ENCODE results near the gene KLF3. TPM values are rescaled to one million over a fixed set of nuclear protein-coding genes. Genes with fewer than 3 reads are reported as not detected.
A peak's percentile ranks its signal among the peaks of the same experiment; 100 is the strongest.

Gene KLF3
- total RNA-seq, 1 experiment from 2014 or later: 37.5 TPM

- DNase-seq: peak in 1 of 2 experiments; percentile 82
- peaks cover 42% of the 10 kb centered on the region for H3F3A ChIP-seq (ENCODE audit: insufficient read depth, low read depth)
- intact Hi-C loops (cut with micrococcal nuclease; ENCODE audit: unreplicated experiment): no loop called here
- peaks cover 96% of the 10 kb centered on the region for H3K79me2 ChIP-seq (ENCODE audit: low read depth)
- H3K36me3 ChIP-seq (ENCODE audit: low read depth): peaks cover 64% of the 10 kb centered on the region
- H2AFZ ChIP-seq: no peak overlapping the region
- H3K4me2 ChIP-seq: peak overlapping the region; percentile 27
- H4K20me1 ChIP-seq (ENCODE audit: insufficient read depth): peaks cover 29% of the 10 kb centered on the region
- no peaks in the 10 kb centered on the region for H3K27me3 ChIP-seq (ENCODE audit: insufficient read depth, low read depth)
- peak overlapping the region; percentile 61 for H3K27ac ChIP-seq
- no peak for TF ChIP-seq EZH2 (IDR thresholded peaks at IDR 0.05; ENCODE audit: low read depth)
- no peak for TF ChIP-seq CTCF (conservative IDR thresholded peaks at IDR 0.05)
- ChIA-PET POLR2A (ENCODE audit: unreplicated experiment) (no interaction called here), CTCF (interaction anchor here (0.6 to 0.8 kb wide), 3 partner anchors 18 to 368 kb away, joined by 3 to 4 read pairs (median 3); no protein-coding TSS in a partner anchor)
- no peaks in the 10 kb centered on the region for H3K9me3 ChIP-seq (ENCODE audit: insufficient read depth, low read depth)
- peaks cover 22% of the 10 kb centered on the region for H3K4me1 ChIP-seq (replicated peaks; ENCODE audit: insufficient read depth)
- no TSS peak for BruUV-seq (replicated peaks)
- no peaks in the 10 kb centered on the region for H3K9me2 ChIP-seq (ENCODE audit: insufficient read depth)
- no peak overlapping the region for H3K4me3 ChIP-seq
Observed at GRCh38 chr4:38687571-38688011, 23.6 kb downstream of the KLF3 start.

DNA sequence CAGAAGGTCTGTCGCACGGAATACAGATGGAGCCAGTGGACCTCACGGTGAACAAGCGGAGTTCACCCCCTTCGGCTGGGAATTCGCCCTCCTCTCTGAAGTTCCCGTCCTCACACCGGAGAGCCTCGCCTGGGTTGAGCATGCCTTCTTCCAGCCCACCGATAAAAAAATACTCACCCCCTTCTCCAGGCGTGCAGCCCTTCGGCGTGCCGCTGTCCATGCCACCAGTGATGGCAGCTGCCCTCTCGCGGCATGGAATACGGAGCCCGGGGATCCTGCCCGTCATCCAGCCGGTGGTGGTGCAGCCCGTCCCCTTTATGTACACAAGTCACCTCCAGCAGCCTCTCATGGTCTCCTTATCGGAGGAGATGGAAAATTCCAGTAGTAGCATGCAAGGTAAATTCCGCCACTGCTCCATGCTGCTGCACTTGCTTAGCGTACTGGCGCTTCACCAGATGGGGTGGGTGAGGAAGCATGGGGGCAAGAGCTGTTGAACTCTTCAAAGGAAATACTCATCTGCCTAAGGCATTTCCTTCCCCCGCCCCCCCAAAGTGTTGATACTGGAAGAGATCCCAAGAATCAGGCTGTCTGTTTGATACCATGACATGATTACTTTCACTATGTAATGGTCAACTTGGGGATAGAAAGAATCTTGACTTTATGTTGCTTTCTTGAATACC is 24.8 kb downstream of the KLF3 start:
- TF ChIP-seq CTCF (conservative IDR thresholded peaks at IDR 0.05): no peak
- TF ChIP-seq EZH2 (IDR thresholded peaks at IDR 0.05; ENCODE audit: low read depth): no peak
- H3K4me2 ChIP-seq: no peak overlapping the region
- no TSS peak for BruUV-seq (replicated peaks)
- no peak overlapping the region for H3K27ac ChIP-seq
- peaks cover 28% of the 10 kb centered on the region for H4K20me1 ChIP-seq (ENCODE audit: insufficient read depth)
- no peaks in the 10 kb centered on the region for H3K9me2 ChIP-seq (ENCODE audit: insufficient read depth)
- CTCF ChIA-PET: no interaction called here
- H3K9me3 ChIP-seq (ENCODE audit: insufficient read depth, low read depth): no peaks in the 10 kb centered on the region
- H2AFZ ChIP-seq: no peak overlapping the region
- POLR2A ChIA-PET (ENCODE audit: unreplicated experiment): no interaction called here
- H3F3A ChIP-seq (ENCODE audit: insufficient read depth, low read depth): peaks cover 43% of the 10 kb centered on the region
- no peaks in the 10 kb centered on the region for H3K27me3 ChIP-seq (ENCODE audit: insufficient read depth, low read depth)
- peaks cover 87% of the 10 kb centered on the region for H3K79me2 ChIP-seq (ENCODE audit: low read depth)
- no peak overlapping the region for H3K4me3 ChIP-seq
- peaks cover 66% of the 10 kb centered on the region for H3K36me3 ChIP-seq (ENCODE audit: low read depth)
- peaks cover 22% of the 10 kb centered on the region for H3K4me1 ChIP-seq (replicated peaks; ENCODE audit: insufficient read depth)
- intact Hi-C loops (cut with micrococcal nuclease; ENCODE audit: unreplicated experiment): no loop called here
- no peak for DNase-seq

- ChIA-PET CTCF (no interaction called here), POLR2A (ENCODE audit: unreplicated experiment) (interaction anchor here (0.6 kb wide), 1 partner anchor 72 kb away, joined by 6 read pairs; no protein-coding TSS in a partner anchor)
- peaks cover 82% of the 10 kb centered on the region for H3K36me3 ChIP-seq (ENCODE audit: low read depth)
- no peak overlapping the region for H3K27ac ChIP-seq
- H3K79me2 ChIP-seq (ENCODE audit: low read depth): peaks cover 68% of the 10 kb centered on the region
- H3K9me3 ChIP-seq (ENCODE audit: insufficient read depth, low read depth): no peaks in the 10 kb centered on the region
- H3K27me3 ChIP-seq (ENCODE audit: insufficient read depth, low read depth): no peaks in the 10 kb centered on the region
- H3K4me3 ChIP-seq: no peak overlapping the region
- H3K4me1 ChIP-seq (replicated peaks; ENCODE audit: insufficient read depth): peaks cover 16% of the 10 kb centered on the region
- H2AFZ ChIP-seq: no peak overlapping the region
- no peak for DNase-seq
- H3K4me2 ChIP-seq: no peak overlapping the region
- TF ChIP-seq CTCF (conservative IDR thresholded peaks at IDR 0.05) (no peak), EZH2 (IDR thresholded peaks at IDR 0.05; ENCODE audit: low read depth) (no peak)
- intact Hi-C loops (cut with micrococcal nuclease; ENCODE audit: unreplicated experiment): no loop called here
- no peaks in the 10 kb centered on the region for H3K9me2 ChIP-seq (ENCODE audit: insufficient read depth)
- BruUV-seq (replicated peaks): no TSS peak
- peaks cover 21% of the 10 kb centered on the region for H4K20me1 ChIP-seq (ENCODE audit: insufficient read depth)
- peaks cover 35% of the 10 kb centered on the region for H3F3A ChIP-seq (ENCODE audit: insufficient read depth, low read depth)
Observed at GRCh38 chr4:38691251-38692008, 27.4 kb downstream of the KLF3 start.

Data from PC-9 (cell line).